Colonic mucosa (tissue), 4 donors: ENCODE data around the gene PCDH15. TPM values are rescaled to one million over a fixed set of nuclear protein-coding genes. Genes with fewer than 3 reads are reported as not detected.

Experiments
- DNase-seq: peaks from one replicate; pipeline ENCODE4 v3.0.0-alpha.2; 2020
- H3K27ac ChIP-seq: fragments of 200-600 bp; one replicate; pipeline ENCODE4 v1.8.0; 2021
- H3K27me3 ChIP-seq: fragments of 200-600 bp; one replicate; pipeline ENCODE4 v1.8.0; 2021
- H3K36me3 ChIP-seq: fragments of 200-600 bp; one replicate; pipeline ENCODE4 v1.8.0; 2021
- H3K4me1 ChIP-seq: fragments of 200-600 bp; one replicate; pipeline ENCODE4 v1.8.0; 2021; ENCODE audit warnings: mild to moderate bottlenecking
- H3K4me3 ChIP-seq: fragments of 200-600 bp; one replicate; pipeline ENCODE4 v1.8.0; 2021
- H3K9ac ChIP-seq, 2 donors: one replicate each; pipeline ENCODE4 v1.7.0; 2013; ENCODE audit warnings: control low read depth in 2 of 2, low read depth in 2 of 2, low read length in 2 of 2
- H3K9me3 ChIP-seq: fragments of 200-600 bp; one replicate; pipeline ENCODE4 v1.8.0; 2021
- intact Hi-C: fragments of 100-400 bp; cut with DNase I; formaldehyde crosslinking; loops from one replicate; pipeline ENCODE4 v1.14.1; 2022
- total RNA-seq, 2 donors: library from RNA; stranded (reverse); fragmentation: NEBNext Ultra II Directional in 1 of 2; extraction: Animal tissue kit (Norgen Biotek cat#: 25700) in 1 of 2; gene quantifications; one replicate each; pipeline ENCODE4 v1.2.1, GENCODE V29; 2021
- TF ChIP-seq, protein P1 (sequence below): fragments of 200-600 bp; IDR thresholded peaks from one replicate; pipeline ENCODE4 v1.8.0; 2022; ENCODE audit warnings: antibody characterized with exemption, mild to moderate bottlenecking
- donor health status: healthy.
- donor health status: DM: no; HTN: no; CAD: no.
- donor health status: DM: no; HTN: no; CAD: no.

The PCDH15 gene
- total RNA-seq, 2 donors from 2014 or later = not detected

DNA sequence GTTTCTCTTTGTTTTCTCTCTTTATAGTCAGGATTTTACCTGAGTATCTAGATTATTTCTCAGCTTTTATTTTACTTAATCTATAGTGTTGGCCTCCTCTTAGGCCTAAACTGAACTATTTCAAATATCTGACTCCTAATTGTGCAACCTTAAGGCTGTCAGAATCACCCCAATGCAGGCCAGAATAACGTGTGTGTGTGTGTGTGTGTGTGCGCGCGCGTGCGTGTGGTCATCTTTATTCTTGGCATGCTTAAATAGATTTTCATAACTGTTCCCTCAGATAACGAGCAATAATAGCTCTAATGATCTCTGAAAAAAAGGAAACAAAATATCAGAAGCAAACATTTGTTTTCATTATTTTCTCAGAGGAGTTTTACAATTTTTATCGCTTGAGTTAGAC, 92.4 kb downstream of the PCDH15 start:
- Histone ChIP-seq H3K9me3 (no peaks in the 10 kb centered on the region), H3K4me3 (no peak overlapping the region), H3K4me1 (no peaks in the 10 kb centered on the region), H3K36me3 (no peaks in the 10 kb centered on the region), H3K27ac (no peak overlapping the region), H3K9ac (no peak overlapping the region), H3K27me3 (no peaks in the 10 kb centered on the region)
- intact Hi-C loops = no loop called here
- DNase-seq = no peak
- TF ChIP-seq, protein P1, sequence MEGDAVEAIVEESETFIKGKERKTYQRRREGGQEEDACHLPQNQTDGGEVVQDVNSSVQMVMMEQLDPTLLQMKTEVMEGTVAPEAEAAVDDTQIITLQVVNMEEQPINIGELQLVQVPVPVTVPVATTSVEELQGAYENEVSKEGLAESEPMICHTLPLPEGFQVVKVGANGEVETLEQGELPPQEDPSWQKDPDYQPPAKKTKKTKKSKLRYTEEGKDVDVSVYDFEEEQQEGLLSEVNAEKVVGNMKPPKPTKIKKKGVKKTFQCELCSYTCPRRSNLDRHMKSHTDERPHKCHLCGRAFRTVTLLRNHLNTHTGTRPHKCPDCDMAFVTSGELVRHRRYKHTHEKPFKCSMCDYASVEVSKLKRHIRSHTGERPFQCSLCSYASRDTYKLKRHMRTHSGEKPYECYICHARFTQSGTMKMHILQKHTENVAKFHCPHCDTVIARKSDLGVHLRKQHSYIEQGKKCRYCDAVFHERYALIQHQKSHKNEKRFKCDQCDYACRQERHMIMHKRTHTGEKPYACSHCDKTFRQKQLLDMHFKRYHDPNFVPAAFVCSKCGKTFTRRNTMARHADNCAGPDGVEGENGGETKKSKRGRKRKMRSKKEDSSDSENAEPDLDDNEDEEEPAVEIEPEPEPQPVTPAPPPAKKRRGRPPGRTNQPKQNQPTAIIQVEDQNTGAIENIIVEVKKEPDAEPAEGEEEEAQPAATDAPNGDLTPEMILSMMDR = no peak

DNA sequence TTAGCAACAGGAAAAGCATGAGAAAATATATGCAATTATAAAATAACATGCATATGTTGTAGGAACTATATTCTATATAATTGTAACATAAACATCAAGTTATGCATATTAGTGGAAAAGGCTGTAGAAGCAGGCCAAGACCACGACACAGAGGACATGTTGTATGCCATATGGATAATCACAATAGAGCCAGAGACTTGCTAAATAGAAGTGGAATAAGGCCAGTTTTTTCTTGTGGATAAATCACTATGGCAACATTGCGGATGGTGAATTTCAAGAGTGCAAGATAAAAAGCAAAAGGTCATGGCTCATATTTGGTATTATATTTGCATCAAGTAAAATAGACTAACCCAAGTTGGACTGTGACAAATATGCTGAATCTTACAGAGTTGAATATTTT, 93.0 kb downstream of the PCDH15 start:
- TF ChIP-seq, protein P1 = no peak
- no peak for DNase-seq
- H3K4me1 ChIP-seq = no peaks in the 10 kb centered on the region
- no peaks in the 10 kb centered on the region for H3K9me3 ChIP-seq
- no peak overlapping the region for H3K4me3 ChIP-seq
- no peak overlapping the region for H3K27ac ChIP-seq
- intact Hi-C loops = no loop called here
- H3K27me3 ChIP-seq = no peaks in the 10 kb centered on the region
- H3K9ac ChIP-seq = no peak overlapping the region
- H3K36me3 ChIP-seq = no peaks in the 10 kb centered on the region

DNA sequence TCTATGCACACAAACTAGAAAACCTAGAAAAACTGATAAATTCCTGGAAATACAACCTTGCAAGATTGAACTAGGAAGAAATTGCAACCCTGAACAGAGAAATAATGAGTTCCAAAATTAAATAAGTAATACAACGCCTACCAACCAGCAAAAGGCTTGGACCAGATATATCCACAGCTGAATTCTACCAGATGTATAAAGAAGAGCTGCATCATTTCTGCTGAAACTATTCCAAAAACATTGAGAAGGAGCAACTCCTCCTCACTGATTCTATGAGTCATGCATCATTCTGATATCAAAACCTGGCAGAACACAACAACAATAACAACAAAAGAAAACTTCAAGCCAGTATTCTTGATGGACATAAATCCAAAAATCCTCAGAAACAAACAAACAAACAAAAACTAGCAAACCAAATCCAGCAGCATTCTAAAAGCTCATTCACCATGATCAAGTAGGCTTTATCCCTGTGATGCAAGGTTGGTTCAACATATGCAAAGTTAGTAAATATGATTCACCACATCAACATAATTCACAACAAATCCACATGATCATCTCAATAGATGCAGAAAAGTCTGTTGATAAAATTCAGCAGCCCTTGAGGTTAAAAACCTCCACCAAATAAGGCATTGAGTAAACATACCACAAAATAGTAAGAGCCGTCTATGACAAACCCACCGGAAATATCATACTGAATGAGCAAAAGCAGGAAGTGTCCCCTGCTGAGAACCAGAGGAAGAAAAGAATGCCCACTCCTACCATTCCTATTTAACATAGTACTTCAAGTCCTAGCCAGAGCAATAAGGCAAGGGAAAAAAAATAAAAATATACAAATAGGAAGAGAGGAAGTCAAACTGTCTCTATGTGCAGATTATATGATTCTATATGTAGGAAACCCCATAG, 98.2 kb downstream of the PCDH15 start:
- H3K9ac ChIP-seq = no peak overlapping the region
- no peaks in the 10 kb centered on the region for H3K27me3 ChIP-seq
- TF ChIP-seq, protein P1 = no peak
- H3K4me1 ChIP-seq = no peaks in the 10 kb centered on the region
- H3K9me3 ChIP-seq = no peaks in the 10 kb centered on the region
- H3K4me3 ChIP-seq = no peak overlapping the region
- H3K36me3 ChIP-seq = no peaks in the 10 kb centered on the region
- no peak overlapping the region for H3K27ac ChIP-seq
- intact Hi-C loops = no loop called here
- no peak for DNase-seq

DNA sequence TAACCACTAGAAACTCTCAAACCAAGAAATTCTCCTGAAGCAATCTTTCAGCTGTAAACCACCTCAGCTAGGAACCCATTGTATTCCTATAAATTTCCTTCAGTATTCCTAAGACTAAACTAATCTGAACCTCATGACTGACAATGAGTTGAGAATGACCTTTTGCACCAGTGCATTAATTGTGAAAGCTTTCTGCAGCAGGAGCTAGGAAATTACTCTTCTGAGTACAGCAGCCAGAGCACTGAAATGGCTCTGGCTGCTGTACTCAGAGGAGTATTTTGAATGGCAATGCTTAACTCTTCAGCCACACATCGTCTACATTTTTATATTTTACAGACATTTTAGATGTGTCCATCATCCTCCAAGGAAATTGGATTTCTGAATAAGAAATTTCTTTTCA, 109.7 kb downstream of the PCDH15 start:
- no peaks in the 10 kb centered on the region for H3K36me3 ChIP-seq
- TF ChIP-seq, protein P1 = no peak
- intact Hi-C loops = no loop called here
- H3K4me1 ChIP-seq = no peaks in the 10 kb centered on the region
- H3K9me3 ChIP-seq = no peaks in the 10 kb centered on the region
- H3K4me3 ChIP-seq = no peak overlapping the region
- H3K9ac ChIP-seq = no peak overlapping the region
- H3K27me3 ChIP-seq = no peaks in the 10 kb centered on the region
- H3K27ac ChIP-seq = no peak overlapping the region
- no peak for DNase-seq

DNA sequence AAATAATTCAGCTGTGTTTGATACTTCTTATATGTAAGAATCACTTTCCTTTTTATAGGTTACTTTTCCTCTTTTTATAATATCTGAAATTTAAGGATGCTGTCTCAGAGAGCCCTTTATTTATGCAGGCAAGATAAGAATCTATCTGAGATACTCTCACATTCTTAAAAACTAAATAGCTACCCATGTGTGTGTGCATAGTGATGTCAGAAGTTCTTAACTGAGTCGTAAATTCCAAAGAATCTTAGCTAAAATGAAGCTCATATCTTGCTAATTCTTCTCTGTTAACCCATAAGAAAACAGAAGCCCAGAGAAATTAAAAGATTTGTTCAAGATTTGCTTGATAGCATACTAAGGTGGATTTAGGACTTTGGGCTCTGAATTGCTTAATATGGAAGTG, 118.5 kb downstream of the PCDH15 start:
- DNase-seq = no peak
- Histone ChIP-seq H3K4me1 (no peaks in the 10 kb centered on the region), H3K4me3 (no peak overlapping the region), H3K9ac (no peak overlapping the region), H3K9me3 (no peaks in the 10 kb centered on the region), H3K27me3 (no peaks in the 10 kb centered on the region), H3K27ac (no peak overlapping the region), H3K36me3 (no peaks in the 10 kb centered on the region)
- intact Hi-C loops = no loop called here
- TF ChIP-seq, protein P1 = no peak
